Calu3 (cell line): ENCODE data around the gene TSHZ3. TPM values are rescaled to one million over a fixed set of nuclear protein-coding genes. Genes with fewer than 3 reads are reported as not detected.

Experiments used
- BruUV-seq: library from RNA; stranded (reverse); fragments of 400-500 nt; replicated peaks from 2 replicates; lab custom pipeline; 2021; lab: Mats Ljungman, UMichigan
- CTCF ChIA-PET: fragments of 300-600 bp; sonication (Branson Sonifier 250); formaldehyde crosslinking; loops from one replicate; lab custom pipeline; 2022; ENCODE audit warnings: antibody characterized with exemption; lab: Charles Lee
- DNase-seq: peaks from one replicate; pipeline ENCODE4 v3.0.0; 2022
- H3K27ac Mint-ChIP-seq: one replicate; pipeline ENCODE4 v1.8.0; 2022; ENCODE audit warnings: mixed read lengths; ENCODE audit not compliant: unreplicated experiment
- H3K27me3 Mint-ChIP-seq: one replicate; pipeline ENCODE4 v1.8.0; 2022; ENCODE audit warnings: mixed read lengths; ENCODE audit not compliant: unreplicated experiment
- H3K36me3 Mint-ChIP-seq: one replicate; pipeline ENCODE4 v1.8.0; 2022; ENCODE audit warnings: mild to moderate bottlenecking, moderate library complexity, mixed read lengths; ENCODE audit not compliant: insufficient read depth, unreplicated experiment
- H3K4me1 Mint-ChIP-seq: one replicate; pipeline ENCODE4 v1.8.0; 2022; ENCODE audit warnings: mild to moderate bottlenecking, low read depth, mixed read lengths; ENCODE audit not compliant: unreplicated experiment
- H3K4me3 Mint-ChIP-seq: one replicate; pipeline ENCODE4 v1.8.0; 2022; ENCODE audit warnings: mild to moderate bottlenecking, low read depth, moderate library complexity, mixed read lengths; ENCODE audit not compliant: unreplicated experiment
- H3K9me3 Mint-ChIP-seq: one replicate; pipeline ENCODE4 v1.8.0; 2022; ENCODE audit warnings: low read depth, mixed read lengths; ENCODE audit not compliant: unreplicated experiment
- intact Hi-C: fragments of 100-400 bp; cut with micrococcal nuclease; formaldehyde crosslinking; loops from one replicate; pipeline ENCODE4 v1.10.0; 2022; ENCODE audit not compliant: unreplicated experiment
- total RNA-seq: library from RNA; stranded (reverse); gene quantifications from 2 replicates; pipeline ENCODE4 v1.2.3, GENCODE V29; 2022
- TF ChIP-seq, protein P1 (sequence below): fragments of 200-600 bp; IDR thresholded peaks from one replicate; pipeline ENCODE4 v1.8.0; 2022; ENCODE audit warnings: antibody characterized with exemption; ENCODE audit not compliant: unreplicated experiment

TSHZ3 gene
- total RNA-seq, 1 experiment from 2014 or later, result not detected

DNA sequence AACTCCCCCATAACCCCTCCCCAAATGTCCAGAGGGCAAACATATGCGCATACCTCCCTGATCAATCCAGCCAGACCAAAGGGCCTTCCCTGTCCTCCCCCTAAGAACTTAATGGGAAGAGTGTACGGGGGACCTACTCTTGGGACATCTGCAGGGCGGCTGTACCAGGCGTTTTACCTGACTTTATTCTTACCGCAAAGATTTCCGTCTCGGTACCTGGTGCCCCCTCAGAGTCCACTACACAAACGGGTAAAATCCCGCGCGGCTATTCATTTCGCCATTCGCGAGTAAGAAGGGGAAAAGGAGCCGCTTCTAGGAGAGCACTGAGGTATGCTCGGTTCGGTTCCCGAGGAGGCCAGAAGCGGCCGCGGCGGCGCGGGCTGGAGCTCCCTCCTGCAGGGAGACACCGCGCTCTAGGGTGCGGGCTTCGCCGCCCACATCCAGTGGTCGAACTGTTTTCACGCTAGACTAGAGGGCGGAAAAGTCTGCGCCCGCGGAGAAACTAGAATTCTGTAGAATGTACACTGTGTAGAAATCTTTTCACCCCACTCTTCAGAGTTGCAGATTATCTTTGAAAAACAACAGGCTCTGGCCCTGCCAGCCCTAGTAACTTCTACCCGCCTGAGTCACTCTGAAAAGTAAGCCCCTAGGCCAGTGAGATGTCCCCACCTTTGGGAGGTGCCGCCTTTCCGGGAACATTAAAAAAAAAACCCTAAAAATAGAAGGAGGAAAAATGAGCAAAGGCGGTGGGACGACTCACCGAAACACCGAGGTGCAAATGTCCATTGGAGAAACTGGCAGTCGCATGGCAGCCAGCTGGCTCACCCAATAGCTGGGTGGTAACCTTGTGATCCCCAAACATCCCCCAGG is 3.8 kb upstream of the TSHZ3 start:
- no peak overlapping the region for H3K4me3 Mint-ChIP-seq
- H3K27me3 Mint-ChIP-seq, result no peaks in the 10 kb centered on the region
- BruUV-seq, result no TSS peak
- H3K4me1 Mint-ChIP-seq, result no peaks in the 10 kb centered on the region
- DNase-seq, result no peak
- intact Hi-C loops, result no loop called here
- H3K27ac Mint-ChIP-seq, result no peak overlapping the region
- TF ChIP-seq, protein P1, sequence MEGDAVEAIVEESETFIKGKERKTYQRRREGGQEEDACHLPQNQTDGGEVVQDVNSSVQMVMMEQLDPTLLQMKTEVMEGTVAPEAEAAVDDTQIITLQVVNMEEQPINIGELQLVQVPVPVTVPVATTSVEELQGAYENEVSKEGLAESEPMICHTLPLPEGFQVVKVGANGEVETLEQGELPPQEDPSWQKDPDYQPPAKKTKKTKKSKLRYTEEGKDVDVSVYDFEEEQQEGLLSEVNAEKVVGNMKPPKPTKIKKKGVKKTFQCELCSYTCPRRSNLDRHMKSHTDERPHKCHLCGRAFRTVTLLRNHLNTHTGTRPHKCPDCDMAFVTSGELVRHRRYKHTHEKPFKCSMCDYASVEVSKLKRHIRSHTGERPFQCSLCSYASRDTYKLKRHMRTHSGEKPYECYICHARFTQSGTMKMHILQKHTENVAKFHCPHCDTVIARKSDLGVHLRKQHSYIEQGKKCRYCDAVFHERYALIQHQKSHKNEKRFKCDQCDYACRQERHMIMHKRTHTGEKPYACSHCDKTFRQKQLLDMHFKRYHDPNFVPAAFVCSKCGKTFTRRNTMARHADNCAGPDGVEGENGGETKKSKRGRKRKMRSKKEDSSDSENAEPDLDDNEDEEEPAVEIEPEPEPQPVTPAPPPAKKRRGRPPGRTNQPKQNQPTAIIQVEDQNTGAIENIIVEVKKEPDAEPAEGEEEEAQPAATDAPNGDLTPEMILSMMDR, result no peak
- CTCF ChIA-PET, result no interaction called here
- peaks cover 5% of the 10 kb centered on the region for H3K36me3 Mint-ChIP-seq
- H3K9me3 Mint-ChIP-seq, result peaks cover 14% of the 10 kb centered on the region

DNA sequence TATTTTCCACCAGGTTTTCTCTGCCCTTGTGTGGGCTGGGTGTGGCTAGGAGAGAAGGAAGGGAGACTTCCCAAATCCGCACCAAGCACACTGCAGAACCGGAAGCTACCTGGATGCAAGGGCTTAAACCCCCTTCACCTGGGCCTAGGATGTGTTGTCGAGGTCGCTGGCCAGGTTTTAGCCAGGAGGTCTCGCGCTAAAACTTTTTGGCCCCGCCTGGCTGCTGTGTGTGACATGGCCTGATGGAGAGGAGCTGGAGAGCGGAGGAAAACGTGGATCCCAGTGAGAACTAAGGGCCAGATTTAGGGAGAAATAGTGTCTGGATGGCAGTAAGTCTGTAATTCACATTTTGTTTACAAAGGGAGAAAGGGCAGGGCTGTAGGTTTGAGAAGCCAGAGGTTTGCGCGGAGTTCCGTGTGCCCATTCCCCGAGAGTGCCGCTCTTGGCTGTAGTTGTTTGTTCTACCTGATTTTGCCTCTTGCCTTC is 3.1 kb upstream of the TSHZ3 start:
- no TSS peak for BruUV-seq
- H3K9me3 Mint-ChIP-seq, result peaks cover 15% of the 10 kb centered on the region
- peaks cover 9% of the 10 kb centered on the region for H3K36me3 Mint-ChIP-seq
- CTCF ChIA-PET, result no interaction called here
- no peak overlapping the region for H3K27ac Mint-ChIP-seq
- no peaks in the 10 kb centered on the region for H3K4me1 Mint-ChIP-seq
- H3K27me3 Mint-ChIP-seq, result no peaks in the 10 kb centered on the region
- TF ChIP-seq, protein P1, result no peak
- no peak for DNase-seq
- no peak overlapping the region for H3K4me3 Mint-ChIP-seq
- intact Hi-C loops, result no loop called here

DNA sequence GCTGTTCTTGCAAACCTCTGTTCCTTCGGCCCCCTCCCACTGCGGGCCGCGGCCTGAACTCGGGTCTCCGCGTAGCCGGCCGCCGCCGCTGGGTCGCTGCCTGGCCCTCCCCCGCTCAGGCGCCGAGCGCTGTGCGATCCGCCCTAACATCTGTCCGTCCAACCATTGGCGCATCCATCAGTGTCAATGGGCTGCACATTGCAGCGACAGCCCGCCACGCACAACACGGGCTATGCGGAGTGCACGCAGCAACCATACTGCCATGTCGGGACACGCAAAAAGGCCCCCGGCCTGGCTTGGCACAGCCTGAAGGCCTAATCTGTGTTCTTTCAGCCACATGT is 2.6 kb upstream of the TSHZ3 start:
- DNase-seq, result no peak
- Mint-ChIP-seq H3K27me3 (no peaks in the 10 kb centered on the region), H3K4me1 (no peaks in the 10 kb centered on the region), H3K36me3 (peaks cover 9% of the 10 kb centered on the region), H3K27ac (no peak overlapping the region), H3K9me3 (peaks cover 15% of the 10 kb centered on the region), H3K4me3 (no peak overlapping the region)
- no TSS peak for BruUV-seq
- TF ChIP-seq, protein P1, result no peak
- CTCF ChIA-PET, result no interaction called here
- intact Hi-C loops, result no loop called here

DNA sequence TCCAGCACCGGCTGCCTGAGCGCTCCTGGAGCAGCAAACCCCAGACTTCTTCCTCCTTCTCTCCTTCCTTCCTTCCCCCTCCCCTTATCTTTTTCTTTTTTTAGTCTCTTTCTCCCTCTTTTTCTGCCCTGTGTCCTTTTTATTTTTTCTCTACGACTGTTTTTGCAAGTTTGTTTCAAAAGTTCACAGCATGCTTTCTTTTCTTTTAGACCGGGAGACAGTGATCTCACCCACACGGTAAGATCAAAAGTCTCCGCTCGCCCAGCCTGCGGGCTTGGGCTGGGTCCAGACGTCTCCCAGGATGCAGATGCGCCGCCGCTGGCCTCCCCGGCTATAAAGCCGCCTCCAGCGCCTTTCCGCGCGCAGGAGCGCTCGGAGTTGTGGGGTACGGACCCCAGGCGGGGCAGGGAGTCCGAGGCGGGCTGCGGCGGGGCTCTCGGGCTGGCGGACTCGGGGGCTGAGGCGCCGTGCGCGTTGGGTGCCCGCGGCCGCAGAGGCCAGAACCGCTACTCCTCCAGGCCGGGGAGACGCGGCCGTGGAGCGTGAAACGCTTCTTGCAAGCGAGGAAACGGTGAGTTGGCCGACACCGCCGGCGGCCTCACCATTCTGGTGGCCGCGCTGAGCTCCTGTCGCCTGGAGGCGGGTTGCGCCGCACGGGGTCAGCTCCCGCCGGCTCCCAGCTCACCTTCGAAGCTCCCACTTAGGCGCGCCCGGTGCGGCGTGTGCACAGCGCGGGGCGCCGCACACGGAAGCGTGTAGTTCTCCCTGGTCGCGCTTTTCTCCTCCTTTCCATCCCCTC is 2.0 kb upstream of the TSHZ3 start:
- H3K9me3 Mint-ChIP-seq, result peaks cover 12% of the 10 kb centered on the region
- H3K4me3 Mint-ChIP-seq, result no peak overlapping the region
- H3K36me3 Mint-ChIP-seq, result peaks cover 9% of the 10 kb centered on the region
- H3K4me1 Mint-ChIP-seq, result no peaks in the 10 kb centered on the region
- H3K27ac Mint-ChIP-seq, result no peak overlapping the region
- TF ChIP-seq, protein P1, result no peak
- CTCF ChIA-PET, result no interaction called here
- BruUV-seq, result no TSS peak
- intact Hi-C loops, result no loop called here
- H3K27me3 Mint-ChIP-seq, result no peaks in the 10 kb centered on the region
- no peak for DNase-seq
